ENCODE data around the gene HOXA13.

The HOXA13 gene

GRCh38 chr7:27193335-27194001 is 6.4 kb downstream of the HOXA13 start:
- H3K4me3 ChIP-seq (ENCODE audit: low read depth, low read length, poor library complexity, severe bottlenecking): peak overlapping the region; percentile 42
- H4K20me1 ChIP-seq (ENCODE audit: insufficient read depth, low read length): no peaks in the 10 kb centered on the region
- H3K4me2 ChIP-seq (ENCODE audit: low read length): peak overlapping the region; percentile 47
- TF ChIP-seq, protein P1, sequence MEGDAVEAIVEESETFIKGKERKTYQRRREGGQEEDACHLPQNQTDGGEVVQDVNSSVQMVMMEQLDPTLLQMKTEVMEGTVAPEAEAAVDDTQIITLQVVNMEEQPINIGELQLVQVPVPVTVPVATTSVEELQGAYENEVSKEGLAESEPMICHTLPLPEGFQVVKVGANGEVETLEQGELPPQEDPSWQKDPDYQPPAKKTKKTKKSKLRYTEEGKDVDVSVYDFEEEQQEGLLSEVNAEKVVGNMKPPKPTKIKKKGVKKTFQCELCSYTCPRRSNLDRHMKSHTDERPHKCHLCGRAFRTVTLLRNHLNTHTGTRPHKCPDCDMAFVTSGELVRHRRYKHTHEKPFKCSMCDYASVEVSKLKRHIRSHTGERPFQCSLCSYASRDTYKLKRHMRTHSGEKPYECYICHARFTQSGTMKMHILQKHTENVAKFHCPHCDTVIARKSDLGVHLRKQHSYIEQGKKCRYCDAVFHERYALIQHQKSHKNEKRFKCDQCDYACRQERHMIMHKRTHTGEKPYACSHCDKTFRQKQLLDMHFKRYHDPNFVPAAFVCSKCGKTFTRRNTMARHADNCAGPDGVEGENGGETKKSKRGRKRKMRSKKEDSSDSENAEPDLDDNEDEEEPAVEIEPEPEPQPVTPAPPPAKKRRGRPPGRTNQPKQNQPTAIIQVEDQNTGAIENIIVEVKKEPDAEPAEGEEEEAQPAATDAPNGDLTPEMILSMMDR (IDR thresholded peaks at IDR 0.05; ENCODE audit: low read length): no peak
- no peak for TF ChIP-seq EZH2 (IDR thresholded peaks at IDR 0.05; ENCODE audit: borderline replicate concordance, low read length)
- no peaks in the 10 kb centered on the region for H3F3A ChIP-seq (ENCODE audit: insufficient read depth, low read length)
- H3K27ac ChIP-seq (ENCODE audit: low read depth, low read length, poor library complexity, severe bottlenecking): no peak overlapping the region
- H3K36me3 ChIP-seq (ENCODE audit: insufficient read depth, low read length): no peaks in the 10 kb centered on the region
- H3K9me2 ChIP-seq (ENCODE audit: low read depth, low read length): no peaks in the 10 kb centered on the region
- H3K79me2 ChIP-seq (ENCODE audit: insufficient read depth, low read length): no peaks in the 10 kb centered on the region
- H3K9me3 ChIP-seq (ENCODE audit: low read length): no peaks in the 10 kb centered on the region
- no peak overlapping the region for H2AFZ ChIP-seq (ENCODE audit: low read length)
- H3K27me3 ChIP-seq (ENCODE audit: insufficient read depth, low read length): peaks cover under 1% of the 10 kb centered on the region
- peaks cover 12% of the 10 kb centered on the region for H3K4me1 ChIP-seq (ENCODE audit: insufficient read depth, low read length, severe bottlenecking)
- H3K9ac ChIP-seq (ENCODE audit: low read length): no peak overlapping the region

GRCh38 chr7:27192546-27193334 is 7.2 kb downstream of the HOXA13 start:
- peaks cover 4% of the 10 kb centered on the region; the same call in 1 of the 2 replicates for H3K27me3 ChIP-seq (ENCODE audit: insufficient read depth, low read length)
- H4K20me1 ChIP-seq (ENCODE audit: insufficient read depth, low read length): no peaks in the 10 kb centered on the region
- no peak overlapping the region for H3K27ac ChIP-seq (ENCODE audit: low read depth, low read length, poor library complexity, severe bottlenecking)
- TF ChIP-seq, protein P1 (IDR thresholded peaks at IDR 0.05; ENCODE audit: low read length): no peak
- TF ChIP-seq EZH2 (IDR thresholded peaks at IDR 0.05; ENCODE audit: borderline replicate concordance, low read length): no peak
- no peaks in the 10 kb centered on the region for H3K36me3 ChIP-seq (ENCODE audit: insufficient read depth, low read length)
- H3K79me2 ChIP-seq (ENCODE audit: insufficient read depth, low read length): no peaks in the 10 kb centered on the region
- no peaks in the 10 kb centered on the region for H3K9me3 ChIP-seq (ENCODE audit: low read length)
- H3K9me2 ChIP-seq (ENCODE audit: low read depth, low read length): no peaks in the 10 kb centered on the region
- peak overlapping the region; percentile 47 for H3K4me2 ChIP-seq (ENCODE audit: low read length)
- H2AFZ ChIP-seq (ENCODE audit: low read length): no peak overlapping the region
- H3F3A ChIP-seq (ENCODE audit: insufficient read depth, low read length): no peaks in the 10 kb centered on the region
- H3K4me1 ChIP-seq (ENCODE audit: insufficient read depth, low read length, severe bottlenecking): peaks cover 10% of the 10 kb centered on the region
- H3K4me3 ChIP-seq (ENCODE audit: low read depth, low read length, poor library complexity, severe bottlenecking): peak overlapping the region; percentile 42
- no peak overlapping the region for H3K9ac ChIP-seq (ENCODE audit: low read length)

- Histone ChIP-seq H3K27ac (ENCODE audit: low read depth, low read length, poor library complexity, severe bottlenecking) (no peak overlapping the region), H3K4me3 (ENCODE audit: low read depth, low read length, poor library complexity, severe bottlenecking) (no peak overlapping the region), H3K27me3 (ENCODE audit: insufficient read depth, low read length) (peaks cover 4% of the 10 kb centered on the region; the same call in 1 of the 2 replicates), H3K4me2 (ENCODE audit: low read length) (peak overlapping the region; percentile 47), H3K36me3 (ENCODE audit: insufficient read depth, low read length) (no peaks in the 10 kb centered on the region), H3K9me3 (ENCODE audit: low read length) (no peaks in the 10 kb centered on the region), H3K9ac (ENCODE audit: low read length) (no peak overlapping the region), H3F3A (ENCODE audit: insufficient read depth, low read length) (no peaks in the 10 kb centered on the region), H3K79me2 (ENCODE audit: insufficient read depth, low read length) (no peaks in the 10 kb centered on the region), H3K4me1 (ENCODE audit: insufficient read depth, low read length, severe bottlenecking) (peaks cover 10% of the 10 kb centered on the region), H4K20me1 (ENCODE audit: insufficient read depth, low read length) (no peaks in the 10 kb centered on the region), H2AFZ (ENCODE audit: low read length) (no peak overlapping the region), H3K9me2 (ENCODE audit: low read depth, low read length) (no peaks in the 10 kb centered on the region)
- no peak for TF ChIP-seq EZH2 (IDR thresholded peaks at IDR 0.05; ENCODE audit: borderline replicate concordance, low read length)
- TF ChIP-seq, protein P1 (IDR thresholded peaks at IDR 0.05; ENCODE audit: low read length): no peak
These were observed 7.9 kb downstream of the HOXA13 start for GRCh38 chr7:27191833-27192545.

Measured in OCI-LY1 (cell line).